ENCODE measurements around the gene PLCB2.

The PLCB2 gene

DNA sequence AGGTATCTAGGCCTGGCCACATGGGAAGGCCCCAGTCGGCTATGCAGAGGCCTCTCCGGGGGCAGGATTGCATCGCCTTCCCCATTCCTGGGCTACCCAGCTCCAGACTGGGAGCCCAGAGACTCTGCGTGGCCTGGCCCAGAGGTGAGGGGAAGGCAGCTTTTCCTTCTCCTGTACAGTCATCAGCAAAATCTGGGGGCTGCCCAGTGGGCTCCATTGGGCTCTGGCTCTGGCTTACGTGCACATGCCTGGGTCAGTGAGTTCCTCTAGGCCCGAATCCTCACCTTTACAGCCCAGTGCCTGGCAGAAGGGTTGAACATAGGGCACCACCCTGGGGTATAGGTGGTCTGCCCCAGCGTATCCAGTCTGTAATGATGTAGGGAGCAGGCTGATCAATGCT is 20.9 kb downstream of the PLCB2 start:
- TF ChIP-seq, protein P1, sequence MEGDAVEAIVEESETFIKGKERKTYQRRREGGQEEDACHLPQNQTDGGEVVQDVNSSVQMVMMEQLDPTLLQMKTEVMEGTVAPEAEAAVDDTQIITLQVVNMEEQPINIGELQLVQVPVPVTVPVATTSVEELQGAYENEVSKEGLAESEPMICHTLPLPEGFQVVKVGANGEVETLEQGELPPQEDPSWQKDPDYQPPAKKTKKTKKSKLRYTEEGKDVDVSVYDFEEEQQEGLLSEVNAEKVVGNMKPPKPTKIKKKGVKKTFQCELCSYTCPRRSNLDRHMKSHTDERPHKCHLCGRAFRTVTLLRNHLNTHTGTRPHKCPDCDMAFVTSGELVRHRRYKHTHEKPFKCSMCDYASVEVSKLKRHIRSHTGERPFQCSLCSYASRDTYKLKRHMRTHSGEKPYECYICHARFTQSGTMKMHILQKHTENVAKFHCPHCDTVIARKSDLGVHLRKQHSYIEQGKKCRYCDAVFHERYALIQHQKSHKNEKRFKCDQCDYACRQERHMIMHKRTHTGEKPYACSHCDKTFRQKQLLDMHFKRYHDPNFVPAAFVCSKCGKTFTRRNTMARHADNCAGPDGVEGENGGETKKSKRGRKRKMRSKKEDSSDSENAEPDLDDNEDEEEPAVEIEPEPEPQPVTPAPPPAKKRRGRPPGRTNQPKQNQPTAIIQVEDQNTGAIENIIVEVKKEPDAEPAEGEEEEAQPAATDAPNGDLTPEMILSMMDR (IDR thresholded peaks at IDR 0.05; ENCODE audit: extremely low read depth, insufficient read depth, missing control alignments) = no peak
- in situ Hi-C loops (cut with MboI; ENCODE audit: low pct_unique_long_range_greater_than_20kb, low sequenced_read_pairs, unreplicated experiment) = no loop called here
- DNase-seq (ENCODE audit: low spot score) = no peak

DNA sequence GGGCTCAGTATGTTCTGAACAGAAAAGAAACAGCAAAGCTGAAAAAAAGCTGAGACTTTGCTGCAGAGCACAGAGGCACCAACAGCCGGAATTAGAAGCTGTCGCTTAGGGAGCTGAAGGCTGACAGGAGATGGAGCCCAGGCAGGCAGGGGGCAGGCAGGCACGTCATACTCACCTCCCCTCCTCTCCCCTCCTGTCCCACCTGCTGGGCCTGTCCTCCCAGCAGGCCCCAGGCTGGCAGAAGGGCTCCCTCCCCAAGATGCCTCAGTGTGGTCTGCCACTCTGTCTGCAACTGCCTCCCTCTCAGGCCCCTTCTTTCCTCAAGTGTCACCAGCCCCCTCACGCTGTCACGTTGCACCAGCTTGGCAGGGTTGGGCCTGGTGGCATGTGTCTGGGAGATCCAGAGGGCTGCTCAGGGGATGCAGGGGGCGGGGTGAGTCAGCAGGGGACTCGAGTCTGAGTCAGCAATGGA is 21.6 kb downstream of the PLCB2 start:
- no peak for DNase-seq (ENCODE audit: low spot score)
- TF ChIP-seq, protein P1 (IDR thresholded peaks at IDR 0.05; ENCODE audit: extremely low read depth, insufficient read depth, missing control alignments) = no peak
- in situ Hi-C loops (cut with MboI; ENCODE audit: low pct_unique_long_range_greater_than_20kb, low sequenced_read_pairs, unreplicated experiment) = no loop called here

DNA sequence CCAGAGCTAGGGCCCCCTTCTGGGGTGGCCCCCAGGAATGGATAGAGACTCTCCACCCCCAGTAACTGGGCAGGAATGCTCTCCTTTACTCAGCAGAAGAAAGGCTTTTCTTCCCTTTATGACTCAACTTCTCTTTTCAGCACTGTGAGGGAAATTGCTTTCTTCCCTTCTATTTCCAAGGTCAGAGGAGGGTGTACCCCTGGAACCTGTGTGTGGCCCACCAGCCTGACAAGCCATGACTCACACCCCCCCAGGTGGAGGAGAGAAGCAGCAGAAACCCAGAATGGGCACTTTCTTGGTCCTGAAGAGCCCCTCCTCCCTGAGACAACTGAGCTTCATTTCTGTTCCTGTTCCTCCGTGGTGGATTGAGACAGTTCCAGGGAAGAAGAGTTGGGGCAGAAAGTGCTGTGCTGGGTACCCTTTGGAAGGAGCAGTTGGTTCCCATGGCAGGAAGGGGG is 22.2 kb downstream of the PLCB2 start:
- DNase-seq (ENCODE audit: low spot score) = no peak
- in situ Hi-C loops (cut with MboI; ENCODE audit: low pct_unique_long_range_greater_than_20kb, low sequenced_read_pairs, unreplicated experiment) = no loop called here
- TF ChIP-seq, protein P1 (IDR thresholded peaks at IDR 0.05; ENCODE audit: extremely low read depth, insufficient read depth, missing control alignments) = no peak

DNA sequence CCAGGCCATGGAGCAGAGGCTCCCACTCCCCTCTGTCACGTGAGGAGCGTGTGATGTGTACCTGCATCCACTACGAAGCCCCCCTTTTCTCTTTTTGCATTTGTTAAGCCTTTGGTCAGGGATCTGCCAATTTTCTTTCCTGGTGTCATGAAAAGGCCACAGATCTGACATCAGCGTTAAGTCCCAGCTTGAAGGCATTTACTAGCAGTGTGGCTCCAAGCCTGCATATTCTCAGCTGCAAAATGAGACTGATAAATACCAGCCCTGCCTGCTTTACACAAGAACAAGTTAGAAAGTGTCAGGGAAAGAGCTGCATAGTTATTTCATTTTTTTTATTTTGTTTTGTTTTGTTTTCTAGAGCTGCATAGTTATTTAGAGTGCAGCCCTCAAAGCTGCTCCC is 22.6 kb downstream of the PLCB2 start:
- in situ Hi-C loops (cut with MboI; ENCODE audit: low pct_unique_long_range_greater_than_20kb, low sequenced_read_pairs, unreplicated experiment) = no loop called here
- no peak for DNase-seq (ENCODE audit: low spot score)
- TF ChIP-seq, protein P1 (IDR thresholded peaks at IDR 0.05; ENCODE audit: extremely low read depth, insufficient read depth, missing control alignments) = no peak

DNA sequence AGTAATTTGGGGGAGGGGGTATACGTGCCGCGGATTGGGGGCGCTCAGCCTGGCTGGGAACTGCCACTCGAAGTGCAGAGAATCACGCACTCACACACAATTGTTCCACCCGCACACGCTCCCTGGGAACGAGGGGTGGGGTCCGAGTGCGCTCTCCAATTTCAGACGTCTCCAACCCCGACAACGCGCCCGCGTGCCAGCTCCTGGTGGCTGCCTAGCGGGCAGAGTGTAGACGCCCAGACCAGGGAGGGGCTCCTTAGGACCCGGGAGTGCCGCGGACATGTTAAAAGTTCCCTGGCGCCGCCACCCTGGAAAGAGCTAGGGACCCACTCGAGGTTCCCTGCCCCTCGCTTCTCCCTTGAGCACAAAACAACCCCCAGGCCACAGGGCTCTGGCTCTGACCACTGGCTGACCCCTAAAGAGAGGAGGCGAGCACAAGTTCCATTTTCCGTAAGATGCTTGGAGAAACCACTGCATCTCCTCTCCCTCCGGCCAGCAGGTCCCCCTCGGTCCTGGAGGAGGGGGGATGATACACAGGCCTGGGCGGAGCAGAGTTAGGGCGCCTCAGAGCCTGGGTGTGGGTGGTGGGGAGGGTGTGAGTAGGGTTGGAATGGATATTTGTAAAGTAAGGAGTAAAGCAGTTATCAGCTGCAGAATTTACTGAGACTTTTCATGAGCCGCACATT is 24.0 kb downstream of the PLCB2 start:
- TF ChIP-seq, protein P1 (IDR thresholded peaks at IDR 0.05; ENCODE audit: extremely low read depth, insufficient read depth, missing control alignments) = no peak
- DNase-seq (ENCODE audit: low spot score) = no peak
- in situ Hi-C loops (cut with MboI; ENCODE audit: low pct_unique_long_range_greater_than_20kb, low sequenced_read_pairs, unreplicated experiment) = no loop called here

DNA sequence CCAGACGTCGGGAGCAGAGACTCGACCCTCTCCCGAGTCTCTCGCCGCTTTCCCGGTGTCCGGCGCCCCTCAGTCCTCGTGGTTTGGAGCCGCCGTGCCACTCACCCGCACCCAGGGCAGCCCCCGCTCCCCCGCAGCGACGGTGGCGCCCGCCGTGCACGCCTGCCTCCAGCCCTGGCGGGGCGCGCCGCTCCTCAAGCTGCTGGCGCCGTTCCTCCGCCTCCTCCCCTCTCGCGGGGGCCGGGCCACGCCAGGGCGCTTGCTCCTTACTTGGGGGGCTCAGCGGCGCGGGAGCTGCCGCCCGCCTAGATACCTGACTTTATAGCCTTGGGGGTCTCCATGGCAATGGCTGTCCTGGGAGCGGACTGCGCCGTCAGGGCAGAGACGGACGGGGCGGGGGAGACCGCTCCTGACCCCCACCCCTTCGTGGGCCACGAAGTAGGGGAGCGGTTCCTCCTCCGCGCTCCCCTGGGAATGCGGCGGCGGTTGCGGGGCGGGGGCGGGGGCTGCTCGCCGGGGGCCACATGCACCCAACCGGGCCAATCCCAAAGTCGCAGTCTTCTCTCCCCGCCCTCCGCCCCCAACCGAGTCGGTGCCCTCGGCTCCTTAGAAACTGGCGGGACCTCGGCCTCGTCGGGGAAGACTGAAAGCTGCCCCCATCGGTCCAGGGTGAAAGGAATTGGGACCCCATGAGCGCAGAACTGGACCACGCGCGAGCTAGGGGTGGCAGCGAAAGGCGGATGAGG is 24.7 kb downstream of the PLCB2 start, which contains the start of gene ANKRD63:
ANKRD63 (minus strand) TSS at position 196 of the 746 bp plus-strand sequence. CDS start 478 bp downstream, outside the sequence.
- in situ Hi-C loops (cut with MboI; ENCODE audit: low pct_unique_long_range_greater_than_20kb, low sequenced_read_pairs, unreplicated experiment) = no loop called here
- TF ChIP-seq, protein P1 (IDR thresholded peaks at IDR 0.05; ENCODE audit: extremely low read depth, insufficient read depth, missing control alignments) = no peak
- peak; percentile 80 for DNase-seq (ENCODE audit: low spot score)

All from GM13977 (cell line).